Epithelial cell of prostate (primary cell): ENCODE data around the gene MRPL4.

Source experiments
- DNase-seq: peaks from one replicate; pipeline ENCODE4 v3.0.0-alpha.2; 2011; ENCODE audit warnings: low read depth, low spot score
- H3K27ac ChIP-seq: fragments of 450-650 bp; 2 replicates; pipeline ENCODE4 v1.5.1; 2017; ENCODE audit warnings: mild to moderate bottlenecking

MRPL4 gene

GRCh38 chr19:10305139-10305806, 53.3 kb downstream of the MRPL4 start:
- DNase-seq = no peak
- H3K27ac ChIP-seq = no peak overlapping the region

- H3K27ac ChIP-seq = no peak overlapping the region
- DNase-seq = no peak
Measured at GRCh38 chr19:10306327-10306726, 54.3 kb downstream of the MRPL4 start.

GRCh38 chr19:10309423-10309822, 57.4 kb downstream of the MRPL4 start, which contains the start of gene ZGLP1:
Gene ZGLP1 (minus strand): TSS chr19:10309815.
- DNase-seq = no peak

More at GRCh38 chr19:10309423-10309822, 57.4 kb downstream of the MRPL4 start, which contains the start of gene ZGLP1:
- no peak within 1 kb of the TSS for H3K27ac ChIP-seq
